WTC11 (cell line): Measurements from ENCODE around the gene PRRC2B. TPM values are rescaled to one million over a fixed set of nuclear protein-coding genes. Genes with fewer than 3 reads are reported as not detected.

Source experiments
- ATAC-seq: fragments of 200-7000 bp; cut with Tn5 transposase; 2 replicates; pipeline ENCODE4 v1.10.0; 2021; ENCODE audit warnings: mild to moderate bottlenecking, moderate library complexity
- CTCF ChIA-PET: fragments of 300-600 bp; sonication (Branson Sonifier 250); formaldehyde crosslinking; loops from one replicate; lab custom pipeline; 2021; ENCODE audit warnings: antibody characterized with exemption; lab: Charles Lee
- POLR2A ChIA-PET: fragments of 350-600 bp; sonication (Branson Sonifier 250); formaldehyde crosslinking; loops from one replicate; lab custom pipeline; 2021; ENCODE audit warnings: antibody characterized with exemption; lab: Charles Lee
- DNase-seq: peaks from one replicate; pipeline ENCODE4 v3.0.0; 2021; ENCODE audit warnings: low spot score
- H3K27ac Mint-ChIP-seq: 2 replicates; pipeline ENCODE4 v1.8.0; 2021; ENCODE audit warnings: mixed read lengths
- H3K27me3 Mint-ChIP-seq: 2 replicates; pipeline ENCODE4 v1.8.0; 2021; ENCODE audit warnings: low read depth, mild to moderate bottlenecking, moderate library complexity, mixed read lengths
- H3K36me3 Mint-ChIP-seq: 2 replicates; pipeline ENCODE4 v1.8.0; 2021; ENCODE audit warnings: mixed read lengths
- H3K4me1 Mint-ChIP-seq: 2 replicates; pipeline ENCODE4 v1.8.0; 2022; ENCODE audit warnings: mixed read lengths
- H3K4me3 Mint-ChIP-seq: 2 replicates; pipeline ENCODE4 v1.8.0; 2021; ENCODE audit warnings: mild to moderate bottlenecking, moderate library complexity, mixed read lengths
- H3K9me3 Mint-ChIP-seq: 2 replicates; pipeline ENCODE4 v1.8.0; 2021; ENCODE audit warnings: mixed read lengths
- ATF1 ChIP-seq: sonication (generic); formaldehyde crosslinking; IDR thresholded peaks from 2 replicates; pipeline ENCODE4 v1.8.1; 2023; ENCODE audit warnings: mild to moderate bottlenecking, moderate library complexity, missing genetic modification reagents
- ATF6 ChIP-seq: sonication (generic); formaldehyde crosslinking; IDR thresholded peaks from 2 replicates; pipeline ENCODE4 v1.8.1; 2023; ENCODE audit warnings: mild to moderate bottlenecking, missing genetic modification reagents
- CTCF ChIP-seq: fragments of 200-600 bp; IDR thresholded peaks from 2 replicates; pipeline ENCODE4 v1.8.0; 2022; ENCODE audit warnings: antibody characterized with exemption
- ELF4 ChIP-seq: sonication (generic); formaldehyde crosslinking; IDR thresholded peaks from 2 replicates; pipeline ENCODE4 v1.8.1; 2022; ENCODE audit warnings: low read depth, mild to moderate bottlenecking, moderate library complexity, missing genetic modification reagents
- ESRRA ChIP-seq: sonication (generic); formaldehyde crosslinking; IDR thresholded peaks from 2 replicates; pipeline ENCODE4 v1.8.1; 2022; ENCODE audit warnings: mild to moderate bottlenecking, missing genetic modification reagents, borderline replicate concordance
- GABPB1 ChIP-seq: sonication (generic); formaldehyde crosslinking; IDR thresholded peaks from 2 replicates; pipeline ENCODE4 v1.8.1; 2023; ENCODE audit warnings: mild to moderate bottlenecking, missing genetic modification reagents
- GRHL2 ChIP-seq: fragments of 250-450 bp; sonication (Bioruptor Pico); IDR thresholded peaks from 2 replicates; pipeline ENCODE4 v1.8.0; 2022; ENCODE audit warnings: mild to moderate bottlenecking, moderate library complexity; ENCODE audit not compliant: insufficient replicate concordance, severe bottlenecking
- JAZF1 ChIP-seq: fragments of 250-450 bp; sonication (Bioruptor Pico); IDR thresholded peaks from 2 replicates; pipeline ENCODE4 v1.9.0; 2021; ENCODE audit warnings: moderate library complexity, mild to moderate bottlenecking, inconsistent platforms
- MLX ChIP-seq: sonication (generic); formaldehyde crosslinking; IDR thresholded peaks from 2 replicates; pipeline ENCODE4 v1.8.1; 2023; ENCODE audit warnings: mild to moderate bottlenecking, missing genetic modification reagents, moderate library complexity
- NFE2L1 ChIP-seq: sonication (generic); formaldehyde crosslinking; IDR thresholded peaks from 2 replicates; pipeline ENCODE4 v1.8.1; 2023; ENCODE audit warnings: missing genetic modification reagents
- NR2C2 ChIP-seq: sonication (generic); formaldehyde crosslinking; IDR thresholded peaks from 2 replicates; pipeline ENCODE4 v1.8.0; 2022; ENCODE audit warnings: mild to moderate bottlenecking, missing genetic modification reagents
- TEAD1 ChIP-seq: sonication (generic); formaldehyde crosslinking; IDR thresholded peaks from 2 replicates; pipeline ENCODE4 v1.8.0; 2022; ENCODE audit warnings: mild to moderate bottlenecking, missing genetic modification reagents
- TEAD4 ChIP-seq: sonication (generic); formaldehyde crosslinking; IDR thresholded peaks from 2 replicates; pipeline ENCODE4 v1.8.0; 2022; ENCODE audit warnings: mild to moderate bottlenecking, missing genetic modification reagents
- TP53 ChIP-seq: sonication (generic); formaldehyde crosslinking; IDR thresholded peaks from 2 replicates; pipeline ENCODE4 v1.8.1; 2023; ENCODE audit warnings: mild to moderate bottlenecking, missing genetic modification reagents
- ZNF263 ChIP-seq: sonication (generic); formaldehyde crosslinking; IDR thresholded peaks from 2 replicates; pipeline ENCODE4 v1.8.1; 2022; ENCODE audit warnings: low read depth, mild to moderate bottlenecking, moderate library complexity, missing genetic modification reagents
- ZNF317 ChIP-seq: sonication (generic); formaldehyde crosslinking; IDR thresholded peaks from 2 replicates; pipeline ENCODE4 v1.8.1; 2023; ENCODE audit warnings: low read depth, mild to moderate bottlenecking, moderate library complexity, missing genetic modification reagents, borderline replicate concordance
- ZNF532 ChIP-seq: fragments of 250-450 bp; sonication (Bioruptor Pico); IDR thresholded peaks from 2 replicates; pipeline ENCODE4 v1.9.0; 2021; ENCODE audit warnings: mild to moderate bottlenecking, borderline replicate concordance
- total RNA-seq: library from RNA; stranded (reverse); gene quantifications from 3 replicates; pipeline ENCODE4 v1.2.3, GENCODE V29; 2021

The PRRC2B gene
- total RNA-seq, 1 experiment from 2014 or later, result 272 TPM

- TF ChIP-seq ZNF532 (CRISPR knock-in tag) (no peak), ATF6 (CRISPR knock-in tag) (no peak), ZNF263 (no peak), CTCF (no peak), GABPB1 (CRISPR knock-in tag) (no peak), GRHL2 (CRISPR knock-in tag) (no peak), ELF4 (CRISPR knock-in tag) (no peak), ZNF317 (CRISPR knock-in tag) (no peak), ATF1 (CRISPR knock-in tag) (no peak)
These were observed 724 bp downstream of the PRRC2B start (continued) for GRCh38 chr9:131394464-131395156.

- ATAC-seq (peak; percentile 9), DNase-seq (peak; percentile 60)
- POLR2A ChIA-PET, result interaction anchor here (0.5 to 1.0 kb wide), 2 partner anchors 10 to 68 kb away, joined by 3 to 4 read pairs; no protein-coding TSS in a partner anchor
- peak overlapping the region; percentile 96 for H3K27ac Mint-ChIP-seq
- CTCF ChIA-PET, result interaction anchor here (1.1 to 2.6 kb wide), 6 partner anchors 10 to 80 kb away, joined by 3 to 15 read pairs (median 6); no protein-coding TSS in a partner anchor
- H3K9me3 Mint-ChIP-seq, result no peaks in the 10 kb centered on the region
- peak overlapping the region; percentile 92 for H3K4me3 Mint-ChIP-seq
- no peaks in the 10 kb centered on the region for H3K27me3 Mint-ChIP-seq
- peaks cover 66% of the 10 kb centered on the region for H3K4me1 Mint-ChIP-seq
- H3K36me3 Mint-ChIP-seq, result peaks cover 6% of the 10 kb centered on the region; the same call in 1 of the 2 replicates
- TF ChIP-seq TP53 (CRISPR knock-in tag) (no peak), ESRRA (CRISPR knock-in tag) (no peak), ATF6 (CRISPR knock-in tag) (no peak), GRHL2 (CRISPR knock-in tag) (no peak), ZNF532 (CRISPR knock-in tag) (no peak), NR2C2 (no peak), TEAD4 (CRISPR knock-in tag) (no peak), JAZF1 (CRISPR knock-in tag) (no peak), MLX (CRISPR knock-in tag) (no peak), ATF1 (CRISPR knock-in tag) (no peak), NFE2L1 (CRISPR knock-in tag) (no peak), TEAD1 (CRISPR knock-in tag) (0 out of 2 replicates have a peak, but pooled peaks have one; percentile 15)
These were observed 1.5 kb downstream of the PRRC2B start for GRCh38 chr9:131395157-131396098.
